Measurements from ENCODE around the gene CLEC14A. TPM values are rescaled to one million over a fixed set of nuclear protein-coding genes. Genes with fewer than 3 reads are reported as not detected.

Gene CLEC14A
- total RNA-seq, 2 donors from 2014 or later: not detected

DNA sequence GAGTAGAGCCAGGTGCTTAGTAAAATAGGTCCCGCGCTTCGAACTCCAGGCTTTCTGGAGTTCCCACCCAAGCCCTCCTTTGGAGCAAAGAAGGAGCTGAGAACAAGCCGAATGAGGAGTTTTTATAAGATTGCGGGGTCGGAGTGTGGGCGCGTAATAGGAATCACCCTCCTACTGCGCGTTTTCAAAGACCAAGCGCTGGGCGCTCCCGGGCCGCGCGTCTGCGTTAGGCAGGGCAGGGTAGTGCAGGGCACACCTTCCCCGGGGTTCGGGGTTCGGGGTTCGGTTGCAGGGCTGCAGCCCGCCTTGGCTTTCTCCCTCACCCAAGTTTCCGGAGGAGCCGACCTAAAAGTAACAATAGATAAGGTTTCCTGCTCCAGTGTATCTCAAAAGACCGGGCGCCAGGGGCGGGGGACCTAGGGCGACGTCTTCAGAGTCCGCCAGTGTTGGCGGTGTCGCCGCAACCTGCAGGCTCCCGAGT is 44.6 kb downstream of the CLEC14A start:
- peak in 1 of 2 donors; percentile 11 for DNase-seq (ENCODE audit: low spot score in 2 of 2)
- peaks cover 0 to 16% of the 10 kb centered on the region in 2 donors for H3K36me3 Mint-ChIP-seq
- no peaks in the 10 kb centered on the region for H3K9me3 Mint-ChIP-seq

DNA sequence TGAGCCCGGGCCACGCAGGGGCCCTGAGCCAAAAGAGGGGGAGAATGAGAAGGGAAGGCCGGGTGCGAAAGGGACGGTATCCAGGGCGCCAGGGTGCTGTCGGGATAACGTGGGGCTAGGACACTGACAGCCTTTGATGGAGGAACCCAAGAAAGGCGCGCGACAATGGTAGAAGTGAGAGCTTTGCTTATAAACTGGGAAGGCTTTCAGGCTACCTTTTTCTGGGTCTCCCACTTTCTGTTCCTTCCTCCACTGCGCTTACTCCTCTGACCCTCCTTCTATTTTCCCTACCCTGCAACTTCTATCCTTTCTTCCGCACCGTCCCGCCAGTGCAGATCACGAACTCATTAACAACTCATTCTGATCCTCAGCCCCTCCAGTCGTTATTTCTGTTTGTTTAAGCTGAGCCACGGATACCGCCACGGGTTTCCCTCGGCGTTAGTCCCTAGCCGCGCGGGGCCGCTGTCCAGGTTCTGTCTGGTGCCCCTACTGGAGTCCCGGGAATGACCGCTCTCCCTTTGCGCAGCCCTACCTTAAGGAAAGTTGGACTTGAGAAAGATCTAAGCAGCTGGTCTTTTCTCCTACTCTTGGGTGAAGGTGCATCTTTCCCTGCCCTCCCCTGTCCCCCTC is 45.2 kb downstream of the CLEC14A start:
- no peak for ATAC-seq
- Mint-ChIP-seq H3K27ac (no peak overlapping the region), H3K9me3 (peaks cover 0 to 3% of the 10 kb centered on the region in 2 donors), H3K36me3 (peaks cover 0 to 20% of the 10 kb centered on the region in 2 donors)
- DNase-seq (ENCODE audit: low spot score in 2 of 2): no peak

More for the DNA sequence above, 44.6 kb downstream of the CLEC14A start:
- no peak overlapping the region for H3K27ac Mint-ChIP-seq
- no peak for ATAC-seq

DNA sequence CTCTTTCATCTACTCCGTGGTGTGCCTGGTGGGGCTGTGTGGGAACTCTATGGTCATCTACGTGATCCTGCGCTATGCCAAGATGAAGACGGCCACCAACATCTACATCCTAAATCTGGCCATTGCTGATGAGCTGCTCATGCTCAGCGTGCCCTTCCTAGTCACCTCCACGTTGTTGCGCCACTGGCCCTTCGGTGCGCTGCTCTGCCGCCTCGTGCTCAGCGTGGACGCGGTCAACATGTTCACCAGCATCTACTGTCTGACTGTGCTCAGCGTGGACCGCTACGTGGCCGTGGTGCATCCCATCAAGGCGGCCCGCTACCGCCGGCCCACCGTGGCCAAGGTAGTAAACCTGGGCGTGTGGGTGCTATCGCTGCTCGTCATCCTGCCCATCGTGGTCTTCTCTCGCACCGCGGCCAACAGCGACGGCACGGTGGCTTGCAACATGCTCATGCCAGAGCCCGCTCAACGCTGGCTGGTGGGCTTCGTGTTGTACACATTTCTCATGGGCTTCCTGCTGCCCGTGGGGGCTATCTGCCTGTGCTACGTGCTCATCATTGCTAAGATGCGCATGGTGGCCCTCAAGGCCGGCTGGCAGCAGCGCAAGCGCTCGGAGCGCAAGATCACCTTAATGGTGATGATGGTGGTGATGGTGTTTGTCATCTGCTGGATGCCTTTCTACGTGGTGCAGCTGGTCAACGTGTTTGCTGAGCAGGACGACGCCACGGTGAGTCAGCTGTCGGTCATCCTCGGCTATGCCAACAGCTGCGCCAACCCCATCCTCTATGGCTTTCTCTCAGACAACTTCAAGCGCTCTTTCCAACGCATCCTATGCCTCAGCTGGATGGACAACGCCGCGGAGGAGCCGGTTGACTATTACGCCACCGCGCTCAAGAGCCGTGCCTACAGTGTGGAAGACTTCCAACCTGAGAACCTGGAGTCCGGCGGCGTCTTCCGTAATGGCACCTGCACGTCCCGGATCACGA is 46.0 kb downstream of the CLEC14A start:
- ATAC-seq (peak; percentile 53 to 59), DNase-seq (ENCODE audit: low spot score in 2 of 2) (peak in 1 of 2 donors; percentile 12)
- H3K27ac Mint-ChIP-seq: no peak overlapping the region
- peaks cover 0 to 20% of the 10 kb centered on the region in 2 donors for H3K36me3 Mint-ChIP-seq
- H3K9me3 Mint-ChIP-seq: peaks cover 0 to 3% of the 10 kb centered on the region in 2 donors

DNA sequence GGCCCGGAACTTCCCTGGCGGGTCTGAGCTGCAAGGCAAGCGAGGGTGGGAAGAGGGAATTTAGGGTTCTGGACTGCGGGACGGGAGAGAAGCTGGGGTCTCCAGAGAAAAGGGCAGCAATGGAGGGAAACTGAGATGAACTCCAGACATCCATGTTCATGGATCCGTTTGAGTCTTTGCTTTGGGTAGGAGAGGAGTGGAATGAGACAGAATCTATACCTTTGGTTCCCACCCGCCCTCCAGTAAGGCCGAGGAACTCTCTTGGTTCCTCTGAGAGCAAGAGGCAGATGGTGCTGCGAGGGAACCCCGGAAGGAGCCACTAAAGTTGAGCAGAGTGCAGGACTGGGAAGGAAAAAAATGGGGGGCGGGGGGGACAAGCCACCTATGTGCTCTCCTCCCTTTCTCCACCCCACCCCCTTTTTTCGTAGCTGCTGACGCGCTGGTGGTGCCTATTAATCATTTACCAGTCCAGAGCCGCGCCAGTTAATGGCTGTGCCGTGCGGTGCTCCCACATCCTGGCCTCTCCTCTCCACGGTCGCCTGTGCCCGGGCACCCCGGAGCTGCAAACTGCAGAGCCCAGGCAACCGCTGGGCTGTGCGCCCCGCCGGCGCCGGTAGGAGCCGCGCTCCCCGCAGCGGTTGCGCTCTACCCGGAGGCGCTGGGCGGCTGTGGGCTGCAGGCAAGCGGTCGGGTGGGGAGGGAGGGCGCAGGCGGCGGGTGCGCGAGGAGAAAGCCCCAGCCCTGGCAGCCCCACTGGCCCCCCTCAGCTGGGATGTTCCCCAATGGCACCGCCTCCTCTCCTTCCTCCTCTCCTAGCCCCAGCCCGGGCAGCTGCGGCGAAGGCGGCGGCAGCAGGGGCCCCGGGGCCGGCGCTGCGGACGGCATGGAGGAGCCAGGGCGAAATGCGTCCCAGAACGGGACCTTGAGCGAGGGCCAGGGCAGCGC is 47.0 kb downstream of the CLEC14A start:
- H3K36me3 Mint-ChIP-seq: peaks cover 0 to 20% of the 10 kb centered on the region in 2 donors
- peak overlapping the region in 1 of 2 donors; percentile 22 for H3K27ac Mint-ChIP-seq
- H3K9me3 Mint-ChIP-seq: peaks cover 0 to 3% of the 10 kb centered on the region in 2 donors
- DNase-seq (ENCODE audit: low spot score in 2 of 2) (peak in 1 of 2 donors; percentile 37), ATAC-seq (peak in 1 of 2 donors; percentile 75)

DNA sequence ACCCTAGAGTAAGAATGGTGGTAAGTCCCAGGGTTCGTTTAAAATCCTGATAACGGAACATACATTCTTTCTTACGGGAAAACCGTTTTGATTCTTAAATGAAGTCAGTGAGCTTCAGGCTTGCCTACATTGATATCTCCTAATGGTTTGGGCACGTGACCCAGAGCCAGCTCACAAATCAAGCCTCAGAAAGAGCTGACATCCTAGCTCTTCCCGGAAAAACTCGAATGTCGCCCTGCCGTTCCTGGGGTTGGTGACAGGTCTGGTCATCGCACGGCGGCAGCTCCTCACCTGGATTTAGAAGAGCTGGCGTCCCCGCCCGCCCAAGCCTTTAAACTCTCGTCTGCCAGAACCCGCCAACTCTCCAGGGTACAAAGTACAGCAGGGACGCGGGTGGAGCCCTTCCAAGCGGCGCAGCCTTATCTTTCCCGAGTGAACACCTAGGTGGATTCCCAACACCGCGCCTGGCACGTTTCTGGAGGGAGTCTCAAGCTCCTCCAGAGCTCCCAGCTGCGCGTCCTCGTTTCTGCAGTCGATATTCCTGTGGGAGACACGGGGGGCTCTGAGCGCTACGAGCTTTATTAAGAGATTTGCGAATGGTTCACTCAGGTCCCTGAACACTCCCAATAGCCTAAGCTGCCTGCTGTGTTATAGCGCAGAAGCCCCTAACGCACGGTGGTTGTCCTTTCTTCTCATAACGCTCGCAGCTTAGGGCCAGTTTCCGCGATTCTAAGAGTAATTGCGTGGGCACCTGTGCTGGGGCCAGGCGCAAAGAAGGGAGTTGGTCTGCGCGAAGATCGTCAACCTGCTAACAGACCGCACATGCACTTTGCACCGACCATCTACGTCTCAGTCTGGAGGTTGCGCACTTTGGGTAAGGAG is 47.9 kb downstream of the CLEC14A start, which contains the start of gene SSTR1:
TSS of gene SSTR1 (plus strand) at position 169 of the 882 bp plus-strand sequence. CDS start 1,486 bp downstream, outside the sequence.
- H3K9me3 Mint-ChIP-seq: peaks cover 0 to 3% of the 10 kb centered on the region in 2 donors
- DNase-seq (ENCODE audit: low spot score in 2 of 2): no peak
- no peak for ATAC-seq
- H3K36me3 Mint-ChIP-seq: peaks cover 0 to 20% of the 10 kb centered on the region in 2 donors
- H3K27ac Mint-ChIP-seq: peak within 1 kb of the TSS in 1 of 2 donors; percentile 22

DNA sequence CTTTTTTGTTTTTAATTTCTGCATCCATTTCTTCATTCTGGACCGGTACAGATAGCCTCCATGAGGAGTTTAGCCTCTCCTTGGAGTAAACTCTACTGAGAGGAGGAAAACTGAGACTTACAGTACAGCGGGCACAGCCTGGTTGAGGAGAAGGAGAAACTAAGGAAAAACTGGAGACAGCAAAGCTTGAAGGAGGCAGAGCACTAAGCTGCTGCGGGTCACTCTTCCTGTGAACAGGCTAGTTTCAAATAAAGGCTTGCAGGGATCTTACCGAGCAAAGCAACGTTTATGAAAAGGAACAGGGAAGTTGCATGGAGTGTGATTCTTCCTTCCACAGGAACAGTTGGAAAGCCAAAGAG is 48.5 kb downstream of the CLEC14A start:
- H3K36me3 Mint-ChIP-seq: peaks cover 0 to 20% of the 10 kb centered on the region in 2 donors
- DNase-seq (ENCODE audit: low spot score in 2 of 2) (no peak), ATAC-seq (no peak)
- H3K27ac Mint-ChIP-seq: no peak overlapping the region
- H3K9me3 Mint-ChIP-seq: peaks cover 0 to 3% of the 10 kb centered on the region in 2 donors

DNA sequence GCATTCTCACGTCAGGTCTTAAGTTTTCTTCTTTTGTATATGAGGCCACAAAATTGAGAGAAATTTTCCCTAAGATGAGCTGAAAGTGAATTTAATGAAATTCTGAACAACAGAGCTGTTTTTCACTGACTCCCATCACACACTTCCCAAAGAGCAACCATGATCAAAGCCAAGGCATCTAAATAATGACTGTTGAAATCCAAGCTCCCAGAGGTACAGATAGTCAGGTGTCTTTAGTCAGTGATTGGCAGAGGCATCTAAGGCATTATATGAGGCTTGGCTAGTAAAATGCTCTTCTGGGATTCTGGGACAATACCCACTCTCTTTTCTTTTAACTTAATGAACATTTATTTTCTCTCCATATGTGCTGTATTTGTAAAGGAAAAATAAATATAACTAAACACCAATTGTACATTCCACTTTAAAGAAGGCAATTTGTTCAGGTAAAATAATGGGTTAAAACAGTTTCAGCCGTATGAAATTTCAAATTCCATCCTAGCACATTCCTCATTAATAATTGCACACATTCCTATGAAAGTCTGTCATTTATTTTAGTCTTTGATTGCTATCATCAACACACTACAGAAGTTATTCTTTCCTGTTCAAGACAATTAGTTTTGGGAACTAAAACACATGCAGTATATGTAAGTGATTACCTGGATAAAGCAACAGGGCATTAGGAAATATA is 49.1 kb downstream of the CLEC14A start:
- Mint-ChIP-seq H3K36me3 (peaks cover 0 to 20% of the 10 kb centered on the region in 2 donors), H3K9me3 (peaks cover 0 to 3% of the 10 kb centered on the region in 2 donors), H3K27ac (no peak overlapping the region)
- ATAC-seq (no peak), DNase-seq (ENCODE audit: low spot score in 2 of 2) (no peak)

DNA sequence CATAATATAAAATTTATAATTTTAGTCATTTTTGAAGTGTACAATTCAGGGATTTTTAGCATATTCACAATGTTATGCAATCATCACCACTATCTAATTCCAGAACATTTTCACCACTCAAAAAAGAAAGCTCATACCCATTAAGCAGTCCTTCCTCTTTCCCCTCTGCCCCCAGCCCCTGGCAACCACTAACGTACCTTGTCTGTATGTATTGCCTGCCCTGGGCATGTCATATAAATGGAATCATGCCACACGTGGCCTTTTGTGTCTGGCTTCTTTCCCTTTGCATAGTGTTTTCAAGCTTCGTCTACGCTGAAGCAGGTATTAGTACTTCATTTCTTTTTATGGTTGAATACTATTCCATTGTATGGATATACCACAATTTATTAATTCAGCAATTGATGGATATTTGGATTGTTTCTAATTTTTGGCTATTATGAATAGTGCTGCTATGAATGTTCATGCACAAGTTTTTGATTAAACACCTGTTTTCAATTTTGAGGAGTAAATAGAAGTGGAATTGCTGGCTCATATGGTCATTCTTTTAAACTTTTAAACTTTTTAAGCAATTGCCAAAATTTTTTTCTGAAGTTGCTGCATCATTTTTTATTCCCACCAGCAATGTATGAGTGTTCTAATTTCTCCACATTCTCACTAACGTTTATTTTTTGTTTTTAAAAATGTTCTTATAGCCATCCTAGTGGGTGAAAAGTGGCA is 49.8 kb downstream of the CLEC14A start:
- H3K9me3 Mint-ChIP-seq: peaks cover 0 to 3% of the 10 kb centered on the region in 2 donors

DNA sequence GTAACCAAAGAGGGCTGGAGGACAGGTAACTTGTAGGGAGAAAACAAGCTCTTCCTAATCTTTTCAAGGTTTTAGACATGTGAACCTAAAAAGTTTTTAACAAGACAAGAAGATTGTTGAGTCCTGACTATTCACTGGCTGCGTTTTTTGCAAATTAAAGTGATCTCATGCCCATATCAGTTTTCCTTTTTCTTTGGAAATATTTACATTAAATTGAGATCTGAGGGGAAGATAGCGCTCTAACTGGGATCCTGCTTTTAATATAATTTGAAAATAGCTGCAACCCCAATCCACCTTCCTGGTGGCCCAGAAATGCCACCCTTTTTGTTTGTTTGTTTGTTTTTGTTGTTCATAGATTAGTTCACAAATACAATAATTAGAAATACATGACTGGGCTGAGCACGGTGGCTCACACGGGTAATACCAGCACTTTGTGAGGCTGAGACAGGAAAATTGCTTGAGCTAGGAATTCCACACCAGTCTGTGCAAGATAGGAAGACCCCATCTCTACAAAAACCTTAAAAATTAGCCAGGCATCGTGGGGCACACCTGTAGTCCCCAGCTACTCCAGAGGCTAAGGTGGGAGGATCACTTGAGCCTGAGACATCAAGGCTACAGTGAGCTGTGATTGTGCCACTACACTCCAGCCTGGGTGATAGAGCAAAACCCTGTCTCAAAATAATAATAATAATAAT is 50.6 kb downstream of the CLEC14A start:
- Mint-ChIP-seq H3K36me3 (peaks cover 0 to 20% of the 10 kb centered on the region in 2 donors), H3K27ac (no peak overlapping the region), H3K9me3 (peaks cover 0 to 3% of the 10 kb centered on the region in 2 donors)
- DNase-seq (ENCODE audit: low spot score in 2 of 2): no peak
- ATAC-seq: no peak

More for the DNA sequence above, 49.8 kb downstream of the CLEC14A start:
- Mint-ChIP-seq H3K36me3 (peaks cover 0 to 20% of the 10 kb centered on the region in 2 donors), H3K27ac (no peak overlapping the region)
- ATAC-seq (no peak), DNase-seq (ENCODE audit: low spot score in 2 of 2) (no peak)

DNA sequence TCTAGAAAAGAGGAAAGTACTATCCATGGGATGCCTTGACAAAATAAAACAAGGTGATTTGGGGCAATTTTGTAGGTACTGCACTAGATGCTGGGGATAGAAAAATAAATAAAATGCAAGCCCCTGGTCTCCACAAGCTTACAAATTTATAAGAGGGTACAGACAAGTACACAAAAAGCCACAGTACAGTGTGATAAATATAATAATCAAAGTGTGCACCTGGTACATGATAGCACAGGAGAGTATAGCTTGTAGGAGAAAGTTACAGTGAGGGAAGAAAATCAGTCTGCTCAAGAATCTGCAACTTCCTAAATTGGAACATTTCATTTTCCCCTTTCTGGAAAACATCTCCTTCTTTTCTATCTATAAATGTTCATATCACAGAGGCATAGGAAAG is 51.2 kb downstream of the CLEC14A start:
- ATAC-seq: no peak
- peaks cover 0 to 15% of the 10 kb centered on the region in 2 donors for H3K36me3 Mint-ChIP-seq

More for the DNA sequence above, 51.2 kb downstream of the CLEC14A start:
- DNase-seq (ENCODE audit: low spot score in 2 of 2): no peak
- Mint-ChIP-seq H3K27ac (no peak overlapping the region), H3K9me3 (peaks cover 0 to 3% of the 10 kb centered on the region in 2 donors)
